ENCODE results near the gene METTL22. TPM values are rescaled to one million over a fixed set of nuclear protein-coding genes. Genes with fewer than 3 reads are reported as not detected.
A peak's percentile ranks its signal among the peaks of the same experiment; 100 is the strongest.

The METTL22 gene
- total and polyA plus RNA-seq, 8 donors: 8.8 to 186 (median 23.4) TPM

GRCh38 chr16:8634991-8635736 lies 13.7 kb downstream of the METTL22 start:
- Histone ChIP-seq H3K27ac (no peak overlapping the region), H3K4me1 (peaks cover 0 to 5% (median 0%) of the 10 kb centered on the region in 4 donors), H3K27me3 (no peaks in the 10 kb centered on the region), H3K9me3 (no peaks in the 10 kb centered on the region), H3K36me3 (peaks cover 54 to 99% (median 99%) of the 10 kb centered on the region in 4 donors), H3K4me3 (no peak overlapping the region)
- TF ChIP-seq POLR2A (IDR thresholded peaks at IDR 0.05) (no peak), CTCF (IDR thresholded peaks at IDR 0.05) (peak in 2 of 7 experiments; percentile 8 to 15)
- 81 to 86% (median 83%) methylated on average over 18 of the region's 18 CpGs for WGBS, 5 donors
- intact Hi-C loops (cut with DNase I; ENCODE audit: low total_unique reads): no loop called here
- peak in 1 of 2 donors; percentile 63 for DNase-seq

- no peaks in the 10 kb centered on the region for H3K27me3 ChIP-seq
- H3K4me3 ChIP-seq: no peak overlapping the region
- DNase-seq: no peak
- peaks cover 78 to 96% (median 94%) of the 10 kb centered on the region in 4 donors for H3K36me3 ChIP-seq
- TF ChIP-seq CTCF (IDR thresholded peaks at IDR 0.05) (no peak), POLR2A (IDR thresholded peaks at IDR 0.05) (no peak), POLR2AphosphoS5 (IDR thresholded peaks at IDR 0.05) (no peak), EP300 (IDR thresholded peaks at IDR 0.05) (no peak)
- H3K9me3 ChIP-seq: no peaks in the 10 kb centered on the region
- intact Hi-C loops (cut with DNase I; ENCODE audit: low total_unique reads): no loop called here
- no peaks in the 10 kb centered on the region for H3K4me1 ChIP-seq
- no peak overlapping the region for H3K27ac ChIP-seq
- 75 to 93% (median 88%) methylated on average over 11 to 13 of the region's 13 CpGs for WGBS, 5 donors
These were observed 18.2 kb downstream of the METTL22 start for GRCh38 chr16:8639694-8640093.

GRCh38 chr16:8641671-8642070 lies 20.2 kb downstream of the METTL22 start:
- WGBS, 5 donors: 64 to 79% (median 70%) methylated on average over 7 to 9 of the region's 9 CpGs
- no peak overlapping the region for H3K27ac ChIP-seq
- H3K4me1 ChIP-seq: no peaks in the 10 kb centered on the region
- no peaks in the 10 kb centered on the region for H3K9me3 ChIP-seq
- DNase-seq: no peak
- no peak overlapping the region for H3K4me3 ChIP-seq
- no peaks in the 10 kb centered on the region for H3K27me3 ChIP-seq
- TF ChIP-seq CTCF (IDR thresholded peaks at IDR 0.05) (no peak), EP300 (IDR thresholded peaks at IDR 0.05) (no peak), POLR2A (IDR thresholded peaks at IDR 0.05) (no peak), POLR2AphosphoS5 (IDR thresholded peaks at IDR 0.05) (no peak)
- H3K36me3 ChIP-seq: peaks cover 84 to 96% (median 94%) of the 10 kb centered on the region in 4 donors
- intact Hi-C loops (cut with DNase I; ENCODE audit: low total_unique reads): no loop called here

GRCh38 chr16:8642146-8642545 lies 20.6 kb downstream of the METTL22 start:
- no peaks in the 10 kb centered on the region for H3K27me3 ChIP-seq
- 85 to 91% (median 89%) methylated on average over 16 of the region's 16 CpGs for WGBS, 5 donors
- no peaks in the 10 kb centered on the region for H3K4me1 ChIP-seq
- DNase-seq: no peak
- H3K27ac ChIP-seq: no peak overlapping the region
- peaks cover 86 to 96% (median 94%) of the 10 kb centered on the region in 4 donors for H3K36me3 ChIP-seq
- intact Hi-C loops (cut with DNase I; ENCODE audit: low total_unique reads): no loop called here
- TF ChIP-seq POLR2A (IDR thresholded peaks at IDR 0.05): no peak
- TF ChIP-seq EP300 (IDR thresholded peaks at IDR 0.05): no peak
- TF ChIP-seq POLR2AphosphoS5 (IDR thresholded peaks at IDR 0.05): no peak
- TF ChIP-seq CTCF (IDR thresholded peaks at IDR 0.05): no peak
- H3K4me3 ChIP-seq: no peak overlapping the region
- no peaks in the 10 kb centered on the region for H3K9me3 ChIP-seq
